ENCODE measurements around the gene ANKRD45.
"Not testable (repeated sequence)": the region's sequence is repeated elsewhere in the genome, so short reads cannot be mapped to it uniquely, and the experiment has no call there.

- TF ChIP-seq CTCF, POLR2A (IDR thresholded peaks at IDR 0.05): not testable (repeated sequence)
These were observed 56.6 kb downstream of the ANKRD45 start for GRCh38 chr1:173613086-173613485.

Measured in esophagus squamous epithelium (tissue), 4 donors.